ENCODE data around the gene JARID2.

JARID2 gene

DNA sequence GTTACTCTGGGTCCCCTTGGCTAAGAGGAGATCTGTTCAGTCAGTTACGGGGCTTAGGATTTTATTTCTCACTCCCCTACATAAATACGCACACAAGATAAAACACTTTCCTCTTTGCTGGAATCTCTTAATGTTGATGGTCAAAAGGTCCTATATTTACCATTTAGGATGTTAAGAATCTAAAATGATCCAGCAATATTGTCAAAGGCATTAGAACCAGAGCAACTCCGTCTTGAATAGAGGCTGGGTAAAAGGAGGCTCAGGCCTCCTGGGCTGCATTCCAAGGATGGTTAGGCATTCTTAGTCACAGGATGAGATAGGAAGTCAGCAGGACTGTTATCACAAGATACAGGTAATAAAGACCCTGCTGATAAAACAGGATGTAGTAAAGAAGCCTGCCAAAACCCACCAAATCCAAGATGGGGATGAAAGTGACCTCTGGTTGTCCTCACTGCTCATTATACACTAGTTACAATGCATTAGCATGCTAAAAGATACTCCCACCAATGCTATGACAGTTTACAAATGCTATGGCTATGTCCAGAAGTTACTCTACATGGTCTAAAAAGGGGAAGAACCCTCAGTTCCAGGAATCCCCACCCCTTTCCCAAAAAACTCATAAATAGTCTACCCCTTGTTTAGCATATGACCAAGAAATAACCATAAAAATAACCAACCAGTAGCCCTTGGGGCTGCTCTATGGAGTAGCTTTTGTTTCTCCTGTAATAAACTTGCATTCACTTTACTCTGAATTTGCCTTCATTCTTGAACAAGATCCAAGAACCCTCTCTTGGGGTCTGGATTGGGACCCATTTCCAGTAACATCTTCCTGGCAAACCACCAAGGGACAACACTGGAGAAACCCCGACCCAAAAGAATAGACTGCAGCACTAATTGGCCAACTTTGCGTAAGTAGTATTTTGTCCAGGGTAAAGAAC, 309.5 kb downstream of the JARID2 start:
- DNase-seq = no peak

DNA sequence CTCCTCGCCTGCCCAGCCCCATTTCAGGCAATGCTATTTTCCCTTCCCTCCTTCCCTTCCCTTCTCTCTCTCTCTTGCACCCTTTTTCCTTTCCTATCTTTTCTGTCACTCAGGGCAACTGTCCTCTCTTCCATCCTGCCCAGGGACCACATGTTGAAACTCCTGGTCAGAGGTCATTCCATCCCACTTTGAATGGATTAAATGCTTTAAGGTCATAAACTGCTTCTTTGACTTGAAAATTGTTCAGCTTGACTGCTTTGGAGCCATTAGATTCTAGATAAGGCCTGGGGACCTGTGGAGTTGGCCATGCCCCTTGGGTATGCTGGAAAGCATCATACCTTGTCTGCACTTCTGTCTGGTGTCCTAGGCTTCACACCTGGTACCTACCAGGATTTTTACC, 310.8 kb downstream of the JARID2 start:
- no peak for DNase-seq

DNA sequence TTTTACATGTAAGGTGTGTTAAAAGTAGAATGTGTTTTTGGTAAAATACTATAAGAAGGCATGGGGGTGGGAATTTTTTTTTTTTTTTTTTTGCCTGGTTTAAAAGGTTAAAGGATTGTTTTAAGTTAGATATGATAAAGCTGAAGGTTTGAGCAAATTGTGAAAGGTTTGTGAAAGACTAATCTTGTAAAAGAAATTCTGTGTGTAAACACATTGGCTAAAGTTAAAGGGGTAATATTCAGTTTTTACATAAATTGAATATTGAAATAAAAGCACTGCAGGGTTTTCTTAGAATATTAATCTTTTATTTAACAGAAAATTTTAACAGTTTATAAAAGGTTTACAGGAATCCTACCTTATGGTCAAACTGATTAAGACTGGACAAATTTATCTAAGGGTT, 311.3 kb downstream of the JARID2 start:
- DNase-seq = no peak

DNA sequence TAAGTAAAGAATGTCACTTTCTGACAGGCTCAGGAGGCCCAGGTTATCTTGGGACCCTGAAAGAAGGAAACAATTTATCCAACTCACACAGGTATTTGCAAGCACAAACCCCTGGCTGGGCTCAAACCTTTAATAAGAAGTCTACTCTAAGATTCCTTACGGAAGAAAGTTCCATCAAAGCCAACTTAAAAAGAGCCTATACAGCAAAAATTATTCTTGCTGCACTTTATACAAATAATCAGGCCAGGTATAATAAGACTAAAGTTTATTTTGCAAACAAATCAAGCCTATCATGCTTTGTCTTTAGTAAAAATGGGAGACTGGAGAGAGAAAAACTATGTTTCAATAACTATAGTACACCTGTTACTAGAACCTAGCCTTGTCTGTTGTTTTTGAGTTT, 314.8 kb downstream of the JARID2 start:
- DNase-seq = no peak

DNA sequence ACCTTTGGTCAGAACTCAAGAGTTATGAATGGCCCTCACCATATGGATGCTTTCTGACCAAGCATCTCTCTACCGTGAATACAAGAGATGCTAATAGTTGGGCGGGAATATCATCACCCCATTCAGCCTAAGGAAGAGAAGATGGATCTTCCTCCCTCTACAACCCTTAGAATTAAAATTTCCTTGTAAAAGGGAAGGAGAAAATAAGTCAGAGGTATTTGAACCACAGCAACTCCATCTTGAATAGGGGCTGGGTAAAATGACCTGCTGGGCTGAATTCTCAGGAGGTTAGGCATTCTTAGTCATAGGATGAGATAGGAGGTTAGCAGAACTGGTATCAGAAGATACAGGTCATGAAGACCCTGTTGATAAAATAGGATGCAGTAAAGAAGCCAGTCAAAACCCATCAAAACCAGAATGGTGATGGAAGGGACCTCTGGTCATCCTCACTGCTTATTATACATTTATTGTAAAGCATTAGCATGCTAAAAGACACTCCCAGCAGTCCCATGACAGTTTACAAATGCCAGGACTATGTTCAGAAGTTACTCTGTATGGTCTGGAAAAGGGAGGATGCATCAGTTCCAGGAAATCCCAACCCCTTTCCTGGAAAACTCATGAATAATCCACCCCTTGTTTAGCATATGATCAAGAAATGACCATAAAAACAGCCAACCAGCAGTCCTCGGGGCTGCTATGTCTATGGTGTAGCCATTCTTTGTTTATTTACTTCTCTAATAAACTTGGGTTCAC, 315.8 kb downstream of the JARID2 start:
- no peak for DNase-seq

DNA sequence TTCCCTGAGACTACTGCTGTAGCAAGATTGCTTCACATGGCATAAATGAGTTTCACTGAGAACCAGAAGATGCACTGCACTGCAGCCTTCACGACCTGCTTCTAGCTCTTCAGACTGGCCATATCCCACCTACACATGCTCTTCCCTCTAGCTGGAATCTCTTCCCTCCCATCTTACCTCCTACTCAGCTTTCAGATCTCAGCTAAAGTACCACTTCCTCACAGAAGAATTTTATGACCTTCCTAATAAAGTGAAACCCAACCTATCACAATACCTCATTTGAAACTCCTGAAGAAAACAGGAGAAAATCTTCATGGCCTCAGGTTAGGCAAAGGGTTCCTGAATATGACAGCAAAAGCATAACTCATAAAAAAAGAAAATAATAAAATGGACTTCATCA, 317.1 kb downstream of the JARID2 start:
- DNase-seq = no peak

DNA sequence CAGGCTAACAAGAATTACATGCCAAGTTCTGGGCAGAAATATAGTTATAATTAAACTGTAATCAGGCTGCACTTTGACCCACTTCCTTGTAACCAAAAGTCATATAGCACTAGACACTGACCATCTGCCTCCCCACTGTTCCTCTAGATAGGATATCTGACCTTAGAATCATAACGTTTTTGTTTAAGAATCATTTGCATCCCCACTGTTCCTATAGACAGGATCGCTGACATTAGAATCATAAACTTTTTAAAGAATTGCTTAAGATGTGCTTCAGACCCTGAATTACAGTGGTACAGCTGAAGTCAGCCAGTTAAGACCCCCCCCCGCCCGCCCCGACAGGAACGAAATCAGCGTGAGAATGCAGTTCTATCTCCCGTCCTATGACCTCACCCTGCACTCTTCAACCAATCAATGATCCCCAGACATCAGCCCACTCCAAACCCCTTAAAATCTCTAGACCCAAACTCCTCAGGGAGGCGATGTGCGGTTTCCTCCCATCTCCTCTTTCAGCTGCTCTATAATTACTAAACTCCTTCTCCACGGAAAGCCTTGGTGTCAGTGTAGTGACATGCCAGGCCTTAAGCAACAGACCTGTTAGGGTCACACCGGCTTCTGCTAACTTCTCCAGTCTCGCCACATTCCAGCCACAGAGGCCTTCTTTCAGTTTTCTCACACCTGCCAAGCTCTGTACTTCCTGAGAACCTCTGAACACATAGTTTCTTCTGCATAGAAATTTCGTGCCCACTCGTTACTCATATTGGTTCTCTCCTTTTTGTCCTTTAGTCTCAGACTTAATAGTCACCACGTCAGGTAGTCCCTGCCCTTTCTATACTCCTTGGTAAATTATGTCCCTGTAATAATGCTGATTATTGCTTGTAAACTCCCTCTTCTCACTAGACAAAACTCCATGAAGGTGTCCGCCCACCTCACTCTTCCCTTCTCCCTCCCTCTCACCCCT, 323.4 kb downstream of the JARID2 start:
- no peak for DNase-seq

DNA sequence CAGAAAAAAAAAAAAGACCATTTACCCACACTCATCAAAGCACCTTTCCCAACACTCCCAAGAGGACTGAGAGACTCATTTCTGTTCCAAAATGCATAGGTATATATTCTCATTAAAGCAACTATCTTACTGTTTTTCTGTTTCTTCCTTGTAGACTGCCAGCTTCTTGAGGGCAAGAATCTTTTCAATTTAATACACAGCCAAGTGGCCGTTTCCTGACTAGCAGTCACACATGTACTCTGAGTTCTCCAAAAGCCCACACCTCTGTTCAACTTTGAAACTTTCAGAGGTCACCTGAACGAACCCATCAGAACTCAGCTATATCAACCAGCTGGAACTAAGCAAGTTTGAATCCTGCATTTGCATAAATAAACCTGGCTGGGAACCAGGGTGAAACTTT, 324.3 kb downstream of the JARID2 start:
- no peak for DNase-seq

Data from stimulated activated naive CD4-positive, alpha-beta T cell treated with Interleukin-2 at 50 U/mL for 16 hours (primary cell).